ENCODE results near the gene SORL1.

The SORL1 gene

GRCh38 chr11:121521145-121522042 lies 69.3 kb downstream of the SORL1 start:
- no peak overlapping the region for H2AFZ ChIP-seq
- H3K36me3 ChIP-seq (ENCODE audit: control insufficient read depth, insufficient read depth, low read length), result no peaks in the 10 kb centered on the region
- H3K9ac ChIP-seq, result no peak overlapping the region
- H3K79me2 ChIP-seq, result no peaks in the 10 kb centered on the region
- no peaks in the 10 kb centered on the region for H3K4me1 ChIP-seq
- H3K9me3 ChIP-seq (ENCODE audit: control insufficient read depth, low read length), result no peaks in the 10 kb centered on the region
- no peaks in the 10 kb centered on the region for H3K27me3 ChIP-seq (ENCODE audit: control insufficient read depth, insufficient read depth, low read length)
- no peak overlapping the region for H3K4me2 ChIP-seq (ENCODE audit: low read length)
- H3K4me3 ChIP-seq (ENCODE audit: low read depth, low read length), result no peak overlapping the region
- TF ChIP-seq, protein P1, sequence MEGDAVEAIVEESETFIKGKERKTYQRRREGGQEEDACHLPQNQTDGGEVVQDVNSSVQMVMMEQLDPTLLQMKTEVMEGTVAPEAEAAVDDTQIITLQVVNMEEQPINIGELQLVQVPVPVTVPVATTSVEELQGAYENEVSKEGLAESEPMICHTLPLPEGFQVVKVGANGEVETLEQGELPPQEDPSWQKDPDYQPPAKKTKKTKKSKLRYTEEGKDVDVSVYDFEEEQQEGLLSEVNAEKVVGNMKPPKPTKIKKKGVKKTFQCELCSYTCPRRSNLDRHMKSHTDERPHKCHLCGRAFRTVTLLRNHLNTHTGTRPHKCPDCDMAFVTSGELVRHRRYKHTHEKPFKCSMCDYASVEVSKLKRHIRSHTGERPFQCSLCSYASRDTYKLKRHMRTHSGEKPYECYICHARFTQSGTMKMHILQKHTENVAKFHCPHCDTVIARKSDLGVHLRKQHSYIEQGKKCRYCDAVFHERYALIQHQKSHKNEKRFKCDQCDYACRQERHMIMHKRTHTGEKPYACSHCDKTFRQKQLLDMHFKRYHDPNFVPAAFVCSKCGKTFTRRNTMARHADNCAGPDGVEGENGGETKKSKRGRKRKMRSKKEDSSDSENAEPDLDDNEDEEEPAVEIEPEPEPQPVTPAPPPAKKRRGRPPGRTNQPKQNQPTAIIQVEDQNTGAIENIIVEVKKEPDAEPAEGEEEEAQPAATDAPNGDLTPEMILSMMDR (IDR thresholded peaks at IDR 0.05), result no peak
- H3K27ac ChIP-seq, result no peak overlapping the region

- no peak overlapping the region for H3K4me3 ChIP-seq (ENCODE audit: low read depth, low read length)
- no peak overlapping the region for H2AFZ ChIP-seq
- no peaks in the 10 kb centered on the region for H3K79me2 ChIP-seq
- no peak overlapping the region for H3K27ac ChIP-seq
- no peak overlapping the region for H3K4me2 ChIP-seq (ENCODE audit: low read length)
- no peak overlapping the region for H3K9ac ChIP-seq
- no peaks in the 10 kb centered on the region for H3K27me3 ChIP-seq (ENCODE audit: control insufficient read depth, insufficient read depth, low read length)
- no peaks in the 10 kb centered on the region for H3K9me3 ChIP-seq (ENCODE audit: control insufficient read depth, low read length)
- H3K4me1 ChIP-seq, result no peaks in the 10 kb centered on the region
- no peaks in the 10 kb centered on the region for H3K36me3 ChIP-seq (ENCODE audit: control insufficient read depth, insufficient read depth, low read length)
- TF ChIP-seq, protein P1 (IDR thresholded peaks at IDR 0.05), result no peak
Observed at GRCh38 chr11:121522043-121522941, 70.2 kb downstream of the SORL1 start.

GRCh38 chr11:121523581-121524232 lies 71.6 kb downstream of the SORL1 start:
- no peak overlapping the region for H3K27ac ChIP-seq
- no peaks in the 10 kb centered on the region for H3K36me3 ChIP-seq (ENCODE audit: control insufficient read depth, insufficient read depth, low read length)
- no peak overlapping the region for H3K4me3 ChIP-seq (ENCODE audit: low read depth, low read length)
- no peaks in the 10 kb centered on the region for H3K79me2 ChIP-seq
- no peak overlapping the region for H2AFZ ChIP-seq
- TF ChIP-seq, protein P1 (IDR thresholded peaks at IDR 0.05), result no peak
- H3K9me3 ChIP-seq (ENCODE audit: control insufficient read depth, low read length), result no peaks in the 10 kb centered on the region
- H3K4me2 ChIP-seq (ENCODE audit: low read length), result no peak overlapping the region
- H3K9ac ChIP-seq, result no peak overlapping the region
- H3K4me1 ChIP-seq, result no peaks in the 10 kb centered on the region
- H3K27me3 ChIP-seq (ENCODE audit: control insufficient read depth, insufficient read depth, low read length), result no peaks in the 10 kb centered on the region

GRCh38 chr11:121524233-121524631 lies 72.1 kb downstream of the SORL1 start:
- H3K4me1 ChIP-seq, result no peaks in the 10 kb centered on the region
- H3K79me2 ChIP-seq, result no peaks in the 10 kb centered on the region
- H3K4me3 ChIP-seq (ENCODE audit: low read depth, low read length), result no peak overlapping the region
- TF ChIP-seq, protein P1 (IDR thresholded peaks at IDR 0.05), result no peak
- H3K36me3 ChIP-seq (ENCODE audit: control insufficient read depth, insufficient read depth, low read length), result no peaks in the 10 kb centered on the region
- H3K9me3 ChIP-seq (ENCODE audit: control insufficient read depth, low read length), result no peaks in the 10 kb centered on the region
- no peak overlapping the region for H3K9ac ChIP-seq
- no peak overlapping the region for H3K27ac ChIP-seq
- H2AFZ ChIP-seq, result no peak overlapping the region
- no peak overlapping the region for H3K4me2 ChIP-seq (ENCODE audit: low read length)
- H3K27me3 ChIP-seq (ENCODE audit: control insufficient read depth, insufficient read depth, low read length), result no peaks in the 10 kb centered on the region
